CD4-positive, alpha-beta T cell (primary cell): ENCODE measurements around the gene NR2F6. TPM values are rescaled to one million over a fixed set of nuclear protein-coding genes. Genes with fewer than 3 reads are reported as not detected.

Experiments used
- ATAC-seq: fragments of 200-7000 bp; cut with Tn5 transposase; one replicate; pipeline ENCODE4 v1.10.0; 2022; ENCODE audit warnings: mild to moderate bottlenecking; ENCODE audit not compliant: poor library complexity
- CTCF ChIA-PET: fragments of 350-600 bp; sonication (Branson Sonifier 250); formaldehyde crosslinking; loops from one replicate; lab custom pipeline; 2021; ENCODE audit warnings: antibody characterized with exemption, inconsistent platforms; lab: Charles Lee
- POLR2A ChIA-PET: fragments of 350-600 bp; sonication (Branson Sonifier 250); formaldehyde crosslinking; loops from one replicate; lab custom pipeline; 2021; ENCODE audit warnings: antibody characterized with exemption, inconsistent platforms; lab: Charles Lee
- DNase-seq, 14 experiments: peaks; one replicate each; pipeline ENCODE4 v3.0.0-alpha.2; 2013 to 2020; ENCODE audit warnings: mixed read lengths in 2 of 14
- H3K27ac ChIP-seq, 2 donors: one replicate each; pipeline versions ENCODE4 v1.5.1 to v1.7.0; 2013; ENCODE audit warnings: low read length in 2 of 2, low read depth in 1 of 2, mild to moderate bottlenecking in 1 of 2
- H3K27me3 ChIP-seq, 2 experiments: 1 replicate in 1 of 2; 2 replicates in 1 of 2; pipeline versions ENCODE4 v1.6.1 to v1.7.0; 2013; ENCODE audit warnings: low read length in 2 of 2, control low read depth in 1 of 2, mild to moderate bottlenecking in 1 of 2, moderate library complexity in 1 of 2; ENCODE audit not compliant: insufficient read depth in 2 of 2, control insufficient read depth in 1 of 2
- H3K36me3 ChIP-seq: one replicate; pipeline ENCODE4 v1.6.1; 2013; ENCODE audit warnings: low read length, control low read depth; ENCODE audit not compliant: insufficient read depth
- H3K4me1 ChIP-seq: one replicate; pipeline ENCODE4 v1.6.1; 2013; ENCODE audit warnings: low read length, control low read depth; ENCODE audit not compliant: insufficient read depth
- H3K4me3 ChIP-seq: one replicate; pipeline ENCODE4 v1.5.1; 2013; ENCODE audit warnings: mild to moderate bottlenecking, low read length, moderate library complexity
- H3K9me3 ChIP-seq, 2 experiments: 1 replicate in 1 of 2; 2 replicates in 1 of 2; pipeline versions ENCODE4 v1.6.1 to v1.7.0; 2013; ENCODE audit warnings: low read length in 2 of 2, mild to moderate bottlenecking in 2 of 2, control low read depth in 1 of 2, moderate library complexity in 1 of 2; ENCODE audit not compliant: control insufficient read depth in 1 of 2, insufficient read depth in 1 of 2
- H3K27ac Mint-ChIP-seq: one replicate; pipeline ENCODE4 v1.8.0; 2020; ENCODE audit warnings: mixed read lengths
- H3K27me3 Mint-ChIP-seq: one replicate; pipeline ENCODE4 v1.8.0; 2021; ENCODE audit warnings: mixed read lengths
- H3K36me3 Mint-ChIP-seq: one replicate; pipeline ENCODE4 v1.8.0; 2021; ENCODE audit warnings: low read depth, mixed read lengths
- H3K4me1 Mint-ChIP-seq: one replicate; pipeline ENCODE4 v1.8.0; 2021; ENCODE audit warnings: low read depth, mixed read lengths
- H3K4me3 Mint-ChIP-seq: one replicate; pipeline ENCODE4 v1.8.0; 2020; ENCODE audit warnings: mild to moderate bottlenecking, mixed read lengths
- H3K9me3 Mint-ChIP-seq: one replicate; pipeline ENCODE4 v1.8.0; 2020; ENCODE audit warnings: mixed read lengths
- CTCF ChIP-seq: fragments of 200-600 bp; IDR thresholded peaks from one replicate; pipeline ENCODE4 v1.8.0; 2022; ENCODE audit warnings: antibody characterized with exemption, mild to moderate bottlenecking
- intact Hi-C, 2 experiments: fragments of 100-400 bp; cut with DNase I in 1 of 2; cut with micrococcal nuclease in 1 of 2; formaldehyde crosslinking; loops; one replicate each; pipeline versions ENCODE4 v1.15.1 to v1.9.0; 2023 to 2025; cut with DNase I, micrococcal nuclease
- total RNA-seq, 174 experiments: library from RNA in 2 of 174; stranded (reverse) in 2 of 174; gene quantifications; one replicate each; pipeline ENCODE4 v1.2.3 and lab custom pipeline; 2021 to 2026

NR2F6 gene
- total RNA-seq, 2 experiments from 2014 or later, result 0.74 to 1.1 TPM

- ChIA-PET CTCF (interaction anchor here (0.7 to 3.5 kb wide), 6 partner anchors 10 to 98 kb away, joined by 3 to 21 read pairs (median 6); partner anchors contain the start of genes BABAM1 and MRPL34), POLR2A (interaction anchor here (1.6 kb wide), 1 partner anchor 16 kb away, joined by 4 read pairs; the partner anchor contains the start of gene BABAM1)
- H3K36me3 ChIP-seq, result peaks cover 8% of the 10 kb centered on the region
- peaks cover 2% of the 10 kb centered on the region for H3K36me3 Mint-ChIP-seq
- H3K9me3 ChIP-seq, result no peaks in the 10 kb centered on the region
- peak; percentile 96 for ATAC-seq
- DNase-seq, result peak; percentile 58 to 89 (median 74)
- peaks cover 11% of the 10 kb centered on the region for H3K27me3 Mint-ChIP-seq
- peaks cover 10% of the 10 kb centered on the region for H3K4me1 Mint-ChIP-seq
- TF ChIP-seq CTCF, result peak; percentile 97
- no peaks in the 10 kb centered on the region for H3K9me3 Mint-ChIP-seq
- H3K27ac ChIP-seq, result no peak overlapping the region
- H3K27me3 ChIP-seq, result peaks cover 0 to 5% of the 10 kb centered on the region in 2 experiments
- intact Hi-C loops, result loop anchor here (1.0 to 2.0 kb wide), 6 partner anchors 22 to 511 kb away; no protein-coding TSS in a partner anchor
- no peak overlapping the region for H3K27ac Mint-ChIP-seq
- H3K4me1 ChIP-seq, result peaks cover 20% of the 10 kb centered on the region
- peak overlapping the region; percentile 51 for H3K4me3 ChIP-seq
- peak overlapping the region; percentile 63 for H3K4me3 Mint-ChIP-seq
These were observed 36.9 kb upstream of the NR2F6 start for GRCh38 chr19:17282488-17283125.

GRCh38 chr19:17281391-17282304 lies 35.9 kb upstream of the NR2F6 start, which contains the start of gene ANKLE1:
Gene ANKLE1, plus strand, starts transcription at chr19:17281901. Its CDS starts 20 bp downstream, at chr19:17281921.
- intact Hi-C loops, result loop anchor here (1.0 to 2.0 kb wide), 5 partner anchors 21 to 510 kb away; no protein-coding TSS in a partner anchor
- H3K27me3 ChIP-seq, result peaks cover 0 to 5% of the 10 kb centered on the region in 2 experiments
- Mint-ChIP-seq H3K9me3 (no peaks in the 10 kb centered on the region), H3K4me3 (peak within 1 kb of the TSS; percentile 63), H3K27me3 (peaks cover 11% of the 10 kb centered on the region), H3K27ac (no peak within 1 kb of the TSS), H3K36me3 (peaks cover 11% of the 10 kb centered on the region), H3K4me1 (peaks cover 10% of the 10 kb centered on the region)
- peaks cover 20% of the 10 kb centered on the region for H3K4me1 ChIP-seq
- CTCF ChIA-PET, result interaction anchor here (0.7 to 3.5 kb wide), 7 partner anchors 11 to 944 kb away, joined by 3 to 21 read pairs (median 4); partner anchors contain the start of gene MRPL34
- no peak within 1 kb of the TSS for H3K27ac ChIP-seq
- POLR2A ChIA-PET, result interaction anchor here (0.8 to 1.7 kb wide), 4 partner anchors 15 to 66 kb away, joined by 3 to 4 read pairs (median 4); partner anchors contain the start of genes BABAM1 and USE1
- no peaks in the 10 kb centered on the region for H3K9me3 ChIP-seq
- H3K4me3 ChIP-seq, result peak within 1 kb of the TSS; percentile 51
- TF ChIP-seq CTCF, result no peak
- DNase-seq, result peak in 7 of 14 experiments; percentile 19 to 62 (median 45)
- peaks cover 17% of the 10 kb centered on the region for H3K36me3 ChIP-seq
- ATAC-seq, result no peak

- H3K4me3 Mint-ChIP-seq, result no peak overlapping the region
- Histone ChIP-seq H3K36me3 (peaks cover 37% of the 10 kb centered on the region), H3K4me3 (no peak overlapping the region), H3K9me3 (no peaks in the 10 kb centered on the region), H3K27ac (no peak overlapping the region), H3K4me1 (peaks cover 20% of the 10 kb centered on the region), H3K27me3 (peaks cover 0 to 5% of the 10 kb centered on the region in 2 experiments)
- no peak for ATAC-seq
- peaks cover 11% of the 10 kb centered on the region for H3K27me3 Mint-ChIP-seq
- no peak overlapping the region for H3K27ac Mint-ChIP-seq
- H3K36me3 Mint-ChIP-seq, result peaks cover 28% of the 10 kb centered on the region
- ChIA-PET POLR2A (interaction anchor here (1.5 kb wide), 1 partner anchor 95 kb away, joined by 3 read pairs; no protein-coding TSS in a partner anchor), CTCF (no interaction called here)
- TF ChIP-seq CTCF, result no peak
- H3K4me1 Mint-ChIP-seq, result peaks cover 10% of the 10 kb centered on the region
- DNase-seq, result no peak
- intact Hi-C loops, result no loop called here
- H3K9me3 Mint-ChIP-seq, result no peaks in the 10 kb centered on the region
These were observed 33.7 kb upstream of the NR2F6 start for GRCh38 chr19:17279436-17279835.
